Endodermal cell (in vitro differentiated cells): Measurements from ENCODE around the gene MYL9. TPM values are rescaled to one million over a fixed set of nuclear protein-coding genes. Genes with fewer than 3 reads are reported as not detected.

ENCODE experiments used
- DNase-seq: peaks from one replicate; pipeline ENCODE4 v3.0.0-alpha.2; 2017
- H3K27ac ChIP-seq: 2 replicates; pipeline ENCODE4 v1.5.1; 2013; ENCODE audit warnings: mild to moderate bottlenecking, low read depth, low read length, moderate library complexity
- H3K27me3 ChIP-seq: 2 replicates; pipeline ENCODE4 v1.6.1; 2013; ENCODE audit warnings: mild to moderate bottlenecking, low read length, moderate library complexity; ENCODE audit not compliant: insufficient read depth, control insufficient read depth, poor library complexity, severe bottlenecking
- H3K36me3 ChIP-seq: 2 replicates; pipeline ENCODE4 v1.7.0; 2013; ENCODE audit warnings: mild to moderate bottlenecking, low read length, moderate library complexity; ENCODE audit not compliant: control insufficient read depth, insufficient read depth
- H3K4me1 ChIP-seq: one replicate; pipeline ENCODE4 v1.7.0; 2013; ENCODE audit warnings: low read length; ENCODE audit not compliant: control insufficient read depth, insufficient read depth
- H3K4me3 ChIP-seq: 2 replicates; pipeline ENCODE4 v1.5.1; 2013; ENCODE audit warnings: mild to moderate bottlenecking, low read length, moderate library complexity
- H3K9ac ChIP-seq: 2 replicates; pipeline ENCODE4 v1.6.1; 2013; ENCODE audit warnings: mild to moderate bottlenecking, low read length, moderate library complexity; ENCODE audit not compliant: poor library complexity, severe bottlenecking; ENCODE audit errors: extremely low read depth
- H3K9me3 ChIP-seq: 2 replicates; pipeline ENCODE4 v1.6.1; 2013; ENCODE audit warnings: mild to moderate bottlenecking, low read length, moderate library complexity; ENCODE audit not compliant: control insufficient read depth
- H3K27ac Mint-ChIP-seq: 2 replicates; pipeline ENCODE4 v1.8.0; 2020; ENCODE audit warnings: mixed read lengths
- H3K27me3 Mint-ChIP-seq: 2 replicates; pipeline ENCODE4 v1.8.0; 2021; ENCODE audit warnings: mild to moderate bottlenecking, mixed read lengths; ENCODE audit not compliant: insufficient read depth
- H3K36me3 Mint-ChIP-seq: 2 replicates; pipeline ENCODE4 v1.8.0; 2020; ENCODE audit warnings: low read depth, mixed read lengths
- H3K4me1 Mint-ChIP-seq: 2 replicates; pipeline ENCODE4 v1.8.0; 2020; ENCODE audit warnings: mixed read lengths
- H3K4me3 Mint-ChIP-seq: 2 replicates; pipeline ENCODE4 v1.8.0; 2020; ENCODE audit warnings: mild to moderate bottlenecking, moderate library complexity, mixed read lengths
- H3K9me3 Mint-ChIP-seq: 2 replicates; pipeline ENCODE4 v1.8.0; 2020; ENCODE audit warnings: mild to moderate bottlenecking, mixed read lengths
- WGBS, 2 experiments: methylation state at CpG; one replicate each; pipeline versions ENCODE4 v1.1.5 to v1.1.7; 2013; ENCODE audit warnings: missing lambda C conversion rate in 2 of 2, mixed read lengths in 1 of 2; ENCODE audit not compliant: insufficient coverage in 1 of 2, insufficient read length in 1 of 2; 5-methylcytosine and 5-hydroxymethylcytosine counted together
- total RNA-seq, 2 donors: library from RNA; stranded (reverse); fragmentation: NEBNext Ultra II Directional in 1 of 2; extraction: Animal tissue kit (Norgen Biotek cat#: 25700) in 1 of 2; gene quantifications; 2 replicates in 1 of 2; 3 replicates in 1 of 2; pipeline ENCODE4 v1.2.1, GENCODE V29; 2021
- TF ChIP-seq, protein P1 (sequence below): fragments of 200-600 bp; sonication (generic); conservative IDR thresholded peaks from 2 replicates; pipeline ENCODE4 v1.5.0; 2021; ENCODE audit warnings: antibody characterized with exemption, mild to moderate bottlenecking

Gene MYL9
- total RNA-seq, 2 donors from 2014 or later, result 264 to 284 TPM

- H3K4me3 Mint-ChIP-seq, result no peak overlapping the region
- H3K27ac ChIP-seq, result no peak overlapping the region
- H3K36me3 Mint-ChIP-seq, result peaks cover 7% of the 10 kb centered on the region
- no peaks in the 10 kb centered on the region for H3K9me3 Mint-ChIP-seq
- no peaks in the 10 kb centered on the region for H3K27me3 ChIP-seq
- H3K27ac Mint-ChIP-seq, result no peak overlapping the region
- no peaks in the 10 kb centered on the region for H3K9me3 ChIP-seq
- DNase-seq, result no peak
- no peak overlapping the region for H3K9ac ChIP-seq
- 75 to 91% methylated on average over 2 to 3 of the region's 3 CpGs for WGBS, 2 experiments
- H3K36me3 ChIP-seq, result peaks cover 7% of the 10 kb centered on the region
- no peaks in the 10 kb centered on the region for H3K27me3 Mint-ChIP-seq
- no peaks in the 10 kb centered on the region for H3K4me1 ChIP-seq
- no peak overlapping the region for H3K4me3 ChIP-seq
- TF ChIP-seq, protein P1, sequence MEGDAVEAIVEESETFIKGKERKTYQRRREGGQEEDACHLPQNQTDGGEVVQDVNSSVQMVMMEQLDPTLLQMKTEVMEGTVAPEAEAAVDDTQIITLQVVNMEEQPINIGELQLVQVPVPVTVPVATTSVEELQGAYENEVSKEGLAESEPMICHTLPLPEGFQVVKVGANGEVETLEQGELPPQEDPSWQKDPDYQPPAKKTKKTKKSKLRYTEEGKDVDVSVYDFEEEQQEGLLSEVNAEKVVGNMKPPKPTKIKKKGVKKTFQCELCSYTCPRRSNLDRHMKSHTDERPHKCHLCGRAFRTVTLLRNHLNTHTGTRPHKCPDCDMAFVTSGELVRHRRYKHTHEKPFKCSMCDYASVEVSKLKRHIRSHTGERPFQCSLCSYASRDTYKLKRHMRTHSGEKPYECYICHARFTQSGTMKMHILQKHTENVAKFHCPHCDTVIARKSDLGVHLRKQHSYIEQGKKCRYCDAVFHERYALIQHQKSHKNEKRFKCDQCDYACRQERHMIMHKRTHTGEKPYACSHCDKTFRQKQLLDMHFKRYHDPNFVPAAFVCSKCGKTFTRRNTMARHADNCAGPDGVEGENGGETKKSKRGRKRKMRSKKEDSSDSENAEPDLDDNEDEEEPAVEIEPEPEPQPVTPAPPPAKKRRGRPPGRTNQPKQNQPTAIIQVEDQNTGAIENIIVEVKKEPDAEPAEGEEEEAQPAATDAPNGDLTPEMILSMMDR, result no peak
- no peaks in the 10 kb centered on the region for H3K4me1 Mint-ChIP-seq
These were observed 8.5 kb upstream of the MYL9 start for GRCh38 chr20:36532822-36533221.

- WGBS, 2 experiments, result 91 to 97% methylated on average over 11 of the region's 11 CpGs
- H3K4me3 ChIP-seq, result no peak overlapping the region
These were observed 3.1 kb upstream of the MYL9 start for GRCh38 chr20:36538026-36538722.

GRCh38 chr20:36540551-36541211 lies 638 bp upstream of the MYL9 start:
- no peaks in the 10 kb centered on the region for H3K27me3 ChIP-seq
- peaks cover 25% of the 10 kb centered on the region for H3K4me1 Mint-ChIP-seq
- peak overlapping the region; percentile 69 for H3K4me3 Mint-ChIP-seq
- peak overlapping the region; percentile 51 for H3K9ac ChIP-seq
- H3K36me3 Mint-ChIP-seq, result peaks cover 13% of the 10 kb centered on the region
- no peak overlapping the region for H3K27ac ChIP-seq
- no peak overlapping the region for H3K27ac Mint-ChIP-seq
- H3K9me3 Mint-ChIP-seq, result no peaks in the 10 kb centered on the region
- 37 to 44% methylated on average over 16 to 41 of the region's 41 CpGs for WGBS, 2 experiments
- DNase-seq, result peak; percentile 68
- TF ChIP-seq, protein P1, result no peak
- H3K27me3 Mint-ChIP-seq, result peaks cover 2% of the 10 kb centered on the region
- H3K36me3 ChIP-seq, result peaks cover 26% of the 10 kb centered on the region
- H3K4me1 ChIP-seq, result peaks cover 20% of the 10 kb centered on the region
- H3K4me3 ChIP-seq, result peak overlapping the region; percentile 89
- H3K9me3 ChIP-seq, result no peaks in the 10 kb centered on the region

More at GRCh38 chr20:36538026-36538722, 3.1 kb upstream of the MYL9 start:
- no peak for DNase-seq
- no peak overlapping the region for H3K27ac Mint-ChIP-seq
- TF ChIP-seq, protein P1, result no peak
- Histone ChIP-seq H3K27me3 (no peaks in the 10 kb centered on the region), H3K36me3 (peaks cover 7% of the 10 kb centered on the region), H3K27ac (no peak overlapping the region), H3K9me3 (no peaks in the 10 kb centered on the region), H3K4me1 (peaks cover 15% of the 10 kb centered on the region), H3K9ac (no peak overlapping the region)
- H3K4me3 Mint-ChIP-seq, result no peak overlapping the region
- peaks cover 18% of the 10 kb centered on the region for H3K4me1 Mint-ChIP-seq
- H3K27me3 Mint-ChIP-seq, result peaks cover 2% of the 10 kb centered on the region
- H3K36me3 Mint-ChIP-seq, result no peaks in the 10 kb centered on the region
- no peaks in the 10 kb centered on the region for H3K9me3 Mint-ChIP-seq
